HG03575 (cell line): ENCODE data around the gene SPATA20.

Experiments used
- ATAC-seq: cut with Tn5 transposase; IDR thresholded peaks from one replicate; pipeline ENCODE4 v1.9.1; 2021; ENCODE audit not compliant: unreplicated experiment, insufficient number of reproducible peaks, low FRiP score; ENCODE audit errors: extremely low read depth

The SPATA20 gene

GRCh38 chr17:50518384-50519023, 28.5 kb upstream of the SPATA20 start:
- ATAC-seq: no peak

DNA sequence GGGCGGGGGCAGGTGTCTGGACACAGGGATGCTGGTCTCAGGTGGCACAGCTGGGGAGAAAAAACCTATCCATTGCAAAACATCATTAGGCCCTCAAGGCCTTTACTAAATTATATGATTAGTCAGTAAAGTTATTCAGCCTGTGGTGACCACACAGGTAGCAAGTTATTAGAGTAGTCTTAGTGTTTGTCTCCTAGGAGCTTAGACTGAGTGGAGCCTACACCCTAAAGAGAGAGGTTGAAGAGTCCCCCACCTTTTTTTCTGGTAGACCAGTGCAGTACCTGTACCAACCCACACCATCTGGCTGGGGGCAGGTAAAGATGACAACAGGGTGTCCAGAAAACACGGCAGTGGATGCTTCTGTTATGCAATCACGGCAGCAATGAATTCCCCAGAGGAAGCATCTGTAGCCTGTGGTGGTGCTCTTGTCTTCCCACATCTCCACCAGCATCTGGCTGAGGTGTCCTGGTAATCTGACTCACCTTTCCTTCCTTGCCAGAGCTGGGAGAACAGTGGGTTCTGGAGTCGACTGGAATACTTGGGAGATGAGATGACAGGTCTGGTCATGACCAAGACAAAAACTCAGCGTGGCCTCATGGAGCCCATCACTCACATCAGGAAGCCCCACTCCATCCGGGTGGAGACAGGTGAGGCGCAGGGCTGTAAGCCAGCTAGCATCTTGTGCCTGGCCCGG, 27.7 kb upstream of the SPATA20 start:
- no peak for ATAC-seq

- ATAC-seq: no peak
These were observed 26.5 kb upstream of the SPATA20 start for GRCh38 chr17:50520483-50520882.

DNA sequence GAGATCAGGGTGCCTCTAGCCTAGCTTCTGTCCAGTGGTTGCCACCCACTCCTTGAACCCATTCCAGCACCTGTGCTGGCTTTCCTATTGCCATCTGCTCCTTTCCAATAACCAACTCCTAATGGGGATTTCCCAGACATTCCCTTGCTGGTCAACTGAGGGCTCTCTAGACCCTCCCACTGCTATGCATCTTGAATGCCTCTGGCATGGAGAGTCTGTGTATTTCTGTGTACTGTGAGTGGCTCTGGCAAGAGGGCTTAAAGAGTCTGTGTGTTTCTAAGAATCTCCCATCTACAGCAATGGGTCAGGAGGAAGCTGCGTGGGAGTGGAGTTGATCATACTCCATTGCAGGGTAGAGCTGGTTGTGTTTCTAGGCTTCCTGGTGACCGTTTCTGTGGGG, 25.5 kb upstream of the SPATA20 start:
- no peak for ATAC-seq

DNA sequence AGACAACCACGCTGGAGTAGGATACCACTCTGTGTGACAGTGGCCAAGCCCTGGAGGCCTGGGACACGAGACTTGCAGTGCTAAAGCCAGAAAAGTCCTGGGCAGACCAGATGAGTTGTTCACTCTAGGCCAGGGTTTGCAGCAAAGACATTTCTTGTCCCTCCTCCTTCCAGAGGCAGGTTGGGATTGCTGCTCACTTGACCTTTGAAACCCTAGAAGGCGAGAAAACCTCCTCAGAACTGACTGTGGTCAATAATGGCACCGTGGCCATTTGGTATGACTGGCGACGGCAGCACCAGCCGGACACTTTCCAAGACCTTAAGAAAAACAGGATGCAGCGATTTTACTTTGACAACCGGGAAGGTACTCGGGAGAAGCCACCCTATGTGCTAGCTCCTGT, 24.2 kb upstream of the SPATA20 start:
- no peak for ATAC-seq

GRCh38 chr17:50523208-50523607, 23.8 kb upstream of the SPATA20 start:
- no peak for ATAC-seq

- no peak for ATAC-seq
These were observed 22.1 kb upstream of the SPATA20 start for GRCh38 chr17:50524838-50525237.

DNA sequence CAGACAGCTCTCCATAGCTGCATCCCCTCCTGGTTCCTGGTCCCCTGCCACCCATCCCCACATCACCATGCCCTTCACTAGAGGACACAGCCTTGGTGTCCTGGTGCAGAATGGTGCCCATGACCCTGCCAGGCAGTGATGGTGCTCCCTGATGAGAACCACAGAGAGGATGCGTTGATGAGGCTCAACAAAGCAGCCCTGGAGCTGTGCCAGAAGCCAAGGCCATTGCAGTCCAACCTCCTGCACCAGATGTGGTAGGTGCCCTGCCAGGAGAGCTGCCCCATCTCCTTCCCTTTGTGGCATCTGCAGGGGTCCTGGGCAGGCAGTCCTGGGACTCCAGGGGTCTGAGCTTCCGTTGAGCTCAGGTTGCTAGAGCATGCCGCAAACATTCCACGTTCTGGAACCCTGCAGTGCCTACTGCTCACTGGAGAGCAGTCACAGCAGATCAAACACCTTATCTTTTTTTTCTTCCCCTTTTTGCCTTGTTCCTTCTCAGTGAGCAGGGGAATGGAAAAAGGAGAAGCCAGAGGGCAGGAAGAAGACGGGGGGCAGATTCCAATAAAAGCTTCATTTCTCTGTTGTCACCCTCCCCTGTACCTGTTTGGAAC, 19.7 kb upstream of the SPATA20 start:
- no peak for ATAC-seq

DNA sequence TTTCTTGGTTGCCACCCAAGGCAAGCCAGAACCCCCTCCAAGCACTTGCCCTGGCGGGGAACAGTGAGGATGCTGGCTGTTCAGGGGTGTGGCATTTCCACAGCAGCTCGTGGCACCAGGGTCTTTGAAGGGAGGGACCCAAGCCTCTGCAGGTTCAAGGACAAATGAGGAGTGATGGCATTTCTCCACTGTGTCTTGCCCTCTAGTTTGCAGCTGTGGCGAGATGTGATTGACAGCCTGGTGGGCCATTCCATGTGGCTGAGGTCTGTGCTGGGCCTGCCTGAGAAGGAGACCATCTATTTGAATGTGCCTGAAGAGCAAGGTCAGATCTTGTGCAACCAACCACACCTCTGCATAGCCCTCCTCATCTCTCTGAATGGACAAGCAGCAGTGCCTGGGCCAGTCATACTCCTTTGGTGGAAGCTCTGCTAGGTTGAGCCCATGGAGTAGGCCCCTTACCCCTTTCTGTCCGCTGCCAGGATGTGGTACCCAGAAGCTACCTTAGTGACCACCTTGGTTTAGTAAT, 19.0 kb upstream of the SPATA20 start:
- ATAC-seq: no peak

DNA sequence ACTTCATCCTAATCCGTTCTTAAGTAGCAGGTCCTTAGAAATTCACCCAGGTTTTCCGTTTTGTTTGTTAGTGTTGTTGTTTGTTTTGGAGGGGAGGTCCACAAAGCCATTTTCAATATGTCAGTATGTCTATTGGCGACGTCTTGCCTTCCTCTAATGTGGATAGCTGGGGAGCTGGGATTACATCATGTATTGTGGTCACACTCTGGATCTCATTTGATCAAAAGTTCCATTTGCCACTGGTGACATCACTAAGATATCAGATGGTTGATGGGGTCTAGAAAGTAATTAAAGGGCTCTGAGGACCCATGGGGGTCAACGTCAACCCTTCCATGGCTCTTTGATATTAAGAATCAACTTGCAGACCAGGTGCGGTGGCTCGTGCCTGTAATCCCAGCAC, 17.1 kb upstream of the SPATA20 start:
- ATAC-seq: no peak

- ATAC-seq: no peak
These were observed 15.4 kb upstream of the SPATA20 start for GRCh38 chr17:50531428-50532025.

DNA sequence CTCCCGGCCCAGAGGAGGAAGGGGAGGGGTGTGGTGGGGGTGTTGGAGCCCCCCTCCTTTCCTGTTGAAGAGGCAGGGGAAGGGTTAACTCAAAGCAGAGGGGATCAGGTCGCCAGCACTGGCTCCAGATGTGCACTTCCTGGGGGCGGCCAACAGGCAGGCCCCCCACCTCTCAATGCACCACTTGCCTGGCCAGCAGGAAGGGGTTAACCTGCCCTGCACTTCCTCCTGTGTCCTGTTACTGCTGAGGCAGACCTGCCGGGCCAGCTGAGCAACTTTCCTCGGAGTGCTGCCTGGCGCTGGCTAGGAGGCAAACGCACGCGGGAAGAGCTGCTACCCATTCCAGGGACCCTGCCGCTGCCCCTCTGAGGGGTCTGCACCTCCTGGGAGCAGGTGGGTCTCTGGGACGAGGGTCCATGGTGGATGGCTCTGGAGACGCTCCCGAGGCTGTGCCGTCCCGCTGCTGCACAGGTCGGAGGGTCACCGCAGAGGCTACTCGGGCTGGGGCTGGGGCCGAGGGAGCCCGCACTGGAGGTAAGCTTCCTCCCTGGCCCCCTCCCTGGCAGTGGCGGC, 14.4 kb upstream of the SPATA20 start, which contains the start of gene EPN3:
TSS of gene EPN3 (plus strand) at position 284 of the 573 bp plus-strand sequence. CDS start 3,822 bp downstream, outside the sequence.
- ATAC-seq: no peak

DNA sequence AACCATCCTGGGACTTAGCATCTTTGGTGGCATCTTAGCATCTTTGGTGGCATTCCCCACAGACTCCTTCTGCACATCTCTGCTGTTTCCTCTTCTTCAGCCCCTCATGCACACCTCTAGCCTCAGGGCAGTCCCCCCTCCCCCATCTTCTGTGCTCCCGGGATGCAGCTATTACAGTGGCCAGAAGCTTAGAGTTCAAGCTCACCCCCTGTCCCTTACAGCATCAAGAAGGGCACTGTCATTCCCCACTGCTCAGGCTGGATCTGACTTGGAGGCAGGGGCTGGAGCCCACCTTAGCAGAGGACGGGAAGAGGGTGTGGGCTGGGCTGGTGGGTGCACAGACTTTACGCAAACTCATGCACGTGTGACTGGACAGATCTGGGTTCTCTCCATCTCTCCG, 13.8 kb upstream of the SPATA20 start:
- no peak for ATAC-seq

DNA sequence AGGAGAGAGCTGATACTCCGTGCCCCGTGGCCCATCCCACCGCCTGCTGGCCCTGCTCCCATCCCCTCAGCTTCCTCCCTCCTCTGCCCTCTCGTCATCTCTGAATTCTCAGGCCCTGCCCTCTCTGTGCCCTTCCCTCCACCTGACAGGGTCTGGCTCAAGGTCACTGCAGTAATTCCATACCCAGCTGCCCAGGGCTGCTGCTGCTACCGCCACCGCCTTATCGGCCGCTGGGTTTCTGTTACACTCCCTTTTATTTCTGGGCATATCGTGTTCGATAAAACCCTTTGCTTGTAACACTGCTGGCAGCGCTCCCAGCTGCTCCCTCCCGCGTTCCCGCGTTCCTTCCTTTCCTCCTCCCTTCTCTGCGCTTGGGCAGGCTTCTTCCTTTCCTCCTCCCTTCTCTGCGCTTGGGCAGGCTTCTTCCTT, 13.2 kb upstream of the SPATA20 start:
- ATAC-seq: no peak

GRCh38 chr17:50534222-50534978, 12.6 kb upstream of the SPATA20 start:
- no peak for ATAC-seq

GRCh38 chr17:50534979-50535326, 12.0 kb upstream of the SPATA20 start:
- no peak for ATAC-seq

- ATAC-seq: no peak
These were observed 11.6 kb upstream of the SPATA20 start for GRCh38 chr17:50535407-50535806.

GRCh38 chr17:50536683-50537646, 10.0 kb upstream of the SPATA20 start:
- ATAC-seq: no peak
